Uterus (tissue), 4 donors: Measurements from ENCODE around the gene ACTN1. TPM values are rescaled to one million over a fixed set of nuclear protein-coding genes. Genes with fewer than 3 reads are reported as not detected.

ENCODE experiments used
- DNase-seq, 2 donors: peaks; one replicate each; pipeline ENCODE4 v3.0.0-alpha.2; 2019 to 2020
- H3K27ac ChIP-seq, 2 donors: fragments of 200-600 bp; sonication (generic); 1 replicate in 1 of 2; 2 replicates in 1 of 2; pipeline ENCODE4 v1.5.1; 2016 to 2018
- H3K27me3 ChIP-seq, 2 donors: fragments of 200-600 bp; sonication (generic); one replicate each; pipeline ENCODE4 v1.5.1; 2018 to 2019; ENCODE audit warnings: control low read depth in 1 of 2
- H3K36me3 ChIP-seq, 2 donors: fragments of 200-600 bp; sonication (generic); one replicate each; pipeline ENCODE4 v1.5.1; 2019; ENCODE audit warnings: control low read depth in 1 of 2
- H3K4me1 ChIP-seq, 2 donors: fragments of 200-600 bp; sonication (generic); one replicate each; pipeline ENCODE4 v1.5.1; 2018 to 2019; ENCODE audit warnings: control low read depth in 1 of 2
- H3K4me3 ChIP-seq, 2 donors: fragments of 200-600 bp; sonication (generic); 1 replicate in 1 of 2; 2 replicates in 1 of 2; pipeline ENCODE4 v1.5.1; 2018 to 2019; ENCODE audit warnings: mild to moderate bottlenecking in 1 of 2
- H3K9me3 ChIP-seq, 2 donors: fragments of 200-600 bp; sonication (generic); one replicate each; pipeline ENCODE4 v1.5.1; 2019; ENCODE audit warnings: control low read depth in 1 of 2
- CTCF ChIP-seq, 4 experiments: fragments of 200-600 bp in 2 of 4; fragments of 450-650 bp in 2 of 4; sonication (generic) in 2 of 4; IDR thresholded peaks; one replicate each; pipeline ENCODE4 v1.5.1; 2016 to 2019; ENCODE audit warnings: antibody characterized with exemption in 4 of 4, mild to moderate bottlenecking in 2 of 4, moderate library complexity in 1 of 4
- POLR2A ChIP-seq, 2 donors: fragments of 450-650 bp; IDR thresholded peaks; one replicate each; pipeline ENCODE4 v1.6.1; 2016; ENCODE audit warnings: antibody characterized with exemption in 2 of 2, mild to moderate bottlenecking in 1 of 2, moderate library complexity in 1 of 2
- intact Hi-C: fragments of 100-400 bp; cut with DNase I; formaldehyde crosslinking; loops from one replicate; pipeline ENCODE4 v1.15.1; 2023; ENCODE audit warnings: low total_unique reads
- total RNA-seq, 4 donors: library from RNA; depleted of rRNA in 3 of 4; stranded (reverse); fragments of >200 nt in 3 of 4; gene quantifications; one replicate each; pipeline versions ENCODE4 v1.1.0 to v1.2.4, GENCODE V29; 2014 to 2023
- donor health status: DM: yes; HTN: yes; CAD: no.

The ACTN1 gene
- total RNA-seq, 4 donors from 2014 or later: 147 to 538 (median 343) TPM

GRCh38 chr14:68882235-68882634 lies 96.9 kb downstream of the ACTN1 start:
- no peak for TF ChIP-seq POLR2A (IDR thresholded peaks at IDR 0.05)
- TF ChIP-seq CTCF (IDR thresholded peaks at IDR 0.05): no peak
- Histone ChIP-seq H3K4me1 (no peaks in the 10 kb centered on the region), H3K9me3 (no peaks in the 10 kb centered on the region), H3K27ac (no peak overlapping the region), H3K4me3 (no peak overlapping the region), H3K27me3 (no peaks in the 10 kb centered on the region), H3K36me3 (no peaks in the 10 kb centered on the region)
- no peak for DNase-seq
- intact Hi-C loops: no loop called here

- no peaks in the 10 kb centered on the region for H3K36me3 ChIP-seq
- no peak for DNase-seq
- intact Hi-C loops: no loop called here
- no peaks in the 10 kb centered on the region for H3K27me3 ChIP-seq
- peak overlapping the region in 1 of 2 donors; percentile 31 for H3K27ac ChIP-seq
- H3K4me3 ChIP-seq: no peak overlapping the region
- TF ChIP-seq POLR2A (IDR thresholded peaks at IDR 0.05) (no peak), CTCF (IDR thresholded peaks at IDR 0.05) (no peak)
- no peaks in the 10 kb centered on the region for H3K4me1 ChIP-seq
- H3K9me3 ChIP-seq: no peaks in the 10 kb centered on the region
Observed at GRCh38 chr14:68881396-68881795, 97.7 kb downstream of the ACTN1 start.

- no peak for DNase-seq
- no peak for TF ChIP-seq CTCF (IDR thresholded peaks at IDR 0.05)
- TF ChIP-seq POLR2A (IDR thresholded peaks at IDR 0.05): no peak
- H3K4me3 ChIP-seq: no peak overlapping the region
- H3K9me3 ChIP-seq: no peaks in the 10 kb centered on the region
- H3K4me1 ChIP-seq: no peaks in the 10 kb centered on the region
- peak overlapping the region in 1 of 2 donors; percentile 31 for H3K27ac ChIP-seq
- no peaks in the 10 kb centered on the region for H3K36me3 ChIP-seq
- no peaks in the 10 kb centered on the region for H3K27me3 ChIP-seq
- intact Hi-C loops: no loop called here
Observed at GRCh38 chr14:68880581-68881105, 98.5 kb downstream of the ACTN1 start.

- no peaks in the 10 kb centered on the region for H3K9me3 ChIP-seq
- H3K27ac ChIP-seq: peak overlapping the region in 1 of 2 donors; percentile 8
- no peak overlapping the region for H3K4me3 ChIP-seq
- H3K36me3 ChIP-seq: no peaks in the 10 kb centered on the region
- intact Hi-C loops: no loop called here
- no peak for TF ChIP-seq POLR2A (IDR thresholded peaks at IDR 0.05)
- no peak for TF ChIP-seq CTCF (IDR thresholded peaks at IDR 0.05)
- H3K4me1 ChIP-seq: no peaks in the 10 kb centered on the region
- H3K27me3 ChIP-seq: no peaks in the 10 kb centered on the region
- no peak for DNase-seq
Observed at GRCh38 chr14:68879841-68880575, 99.1 kb downstream of the ACTN1 start.

GRCh38 chr14:68879321-68879781 lies 99.8 kb downstream of the ACTN1 start:
- Histone ChIP-seq H3K4me1 (no peaks in the 10 kb centered on the region), H3K4me3 (no peak overlapping the region), H3K27ac (peak overlapping the region; percentile 8 to 49), H3K27me3 (no peaks in the 10 kb centered on the region), H3K9me3 (no peaks in the 10 kb centered on the region), H3K36me3 (no peaks in the 10 kb centered on the region)
- no peak for DNase-seq
- TF ChIP-seq POLR2A (IDR thresholded peaks at IDR 0.05): no peak
- intact Hi-C loops: no loop called here
